Fibroblast of the aortic adventitia (primary cell): ENCODE results near the gene PRDM2. TPM values are rescaled to one million over a fixed set of nuclear protein-coding genes. Genes with fewer than 3 reads are reported as not detected.

ENCODE experiments used
- DNase-seq: peaks from one replicate; pipeline ENCODE4 v3.0.0-alpha.2; 2010; ENCODE audit warnings: low read depth
- H3K4me3 ChIP-seq: 2 replicates; pipeline ENCODE4 v1.5.1; 2011; ENCODE audit warnings: low read depth, mild to moderate bottlenecking, control low read depth, low read length, moderate library complexity
- total RNA-seq: library from RNA; depleted of rRNA; stranded (reverse); fragments of >200 nt; gene quantifications from 2 replicates; pipeline ENCODE4 v1.2.3, GENCODE V29; 2012; ENCODE audit warnings: low replicate concordance
- TF ChIP-seq, protein P1 (sequence below): IDR thresholded peaks from 2 replicates; pipeline ENCODE4 v1.5.1; 2011; ENCODE audit warnings: mild to moderate bottlenecking, low read length, control low read depth, inconsistent platforms; ENCODE audit not compliant: insufficient read depth

The PRDM2 gene
- total RNA-seq, 1 donor, result 16.0 TPM

- DNase-seq, result no peak
- TF ChIP-seq, protein P1, sequence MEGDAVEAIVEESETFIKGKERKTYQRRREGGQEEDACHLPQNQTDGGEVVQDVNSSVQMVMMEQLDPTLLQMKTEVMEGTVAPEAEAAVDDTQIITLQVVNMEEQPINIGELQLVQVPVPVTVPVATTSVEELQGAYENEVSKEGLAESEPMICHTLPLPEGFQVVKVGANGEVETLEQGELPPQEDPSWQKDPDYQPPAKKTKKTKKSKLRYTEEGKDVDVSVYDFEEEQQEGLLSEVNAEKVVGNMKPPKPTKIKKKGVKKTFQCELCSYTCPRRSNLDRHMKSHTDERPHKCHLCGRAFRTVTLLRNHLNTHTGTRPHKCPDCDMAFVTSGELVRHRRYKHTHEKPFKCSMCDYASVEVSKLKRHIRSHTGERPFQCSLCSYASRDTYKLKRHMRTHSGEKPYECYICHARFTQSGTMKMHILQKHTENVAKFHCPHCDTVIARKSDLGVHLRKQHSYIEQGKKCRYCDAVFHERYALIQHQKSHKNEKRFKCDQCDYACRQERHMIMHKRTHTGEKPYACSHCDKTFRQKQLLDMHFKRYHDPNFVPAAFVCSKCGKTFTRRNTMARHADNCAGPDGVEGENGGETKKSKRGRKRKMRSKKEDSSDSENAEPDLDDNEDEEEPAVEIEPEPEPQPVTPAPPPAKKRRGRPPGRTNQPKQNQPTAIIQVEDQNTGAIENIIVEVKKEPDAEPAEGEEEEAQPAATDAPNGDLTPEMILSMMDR, result no peak
- no peak overlapping the region for H3K4me3 ChIP-seq
Observed at GRCh38 chr1:13784971-13785370, 85.0 kb downstream of the PRDM2 start.

GRCh38 chr1:13786541-13786940 lies 86.6 kb downstream of the PRDM2 start:
- TF ChIP-seq, protein P1, result no peak

DNA sequence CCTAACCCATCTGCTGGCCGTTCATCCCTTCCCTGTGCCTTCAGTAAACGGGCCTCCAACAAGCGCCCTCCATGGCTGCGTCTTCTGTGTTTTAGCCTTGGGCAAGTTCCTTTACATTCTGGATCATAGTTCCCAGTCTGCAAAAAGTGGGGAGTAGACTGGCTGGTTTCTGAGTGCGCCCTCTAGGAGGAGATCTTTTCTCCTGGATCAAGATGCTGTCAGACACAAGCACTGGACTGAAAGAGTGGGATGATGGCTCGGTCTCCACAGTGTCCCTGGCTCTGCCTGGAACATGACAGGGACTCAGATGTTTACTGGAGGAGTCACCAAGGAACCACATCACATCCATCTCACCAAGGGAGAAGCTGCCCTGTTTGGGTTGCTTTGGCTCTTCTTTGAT lies 88.8 kb downstream of the PRDM2 start:
- no peak for DNase-seq
- TF ChIP-seq, protein P1, result no peak
- H3K4me3 ChIP-seq, result no peak overlapping the region

More at GRCh38 chr1:13786541-13786940, 86.6 kb downstream of the PRDM2 start:
- H3K4me3 ChIP-seq, result no peak overlapping the region
- DNase-seq, result no peak

- no peak overlapping the region for H3K4me3 ChIP-seq
- TF ChIP-seq, protein P1, result no peak
- DNase-seq, result no peak
Observed at GRCh38 chr1:13790290-13791030, 90.5 kb downstream of the PRDM2 start.

DNA sequence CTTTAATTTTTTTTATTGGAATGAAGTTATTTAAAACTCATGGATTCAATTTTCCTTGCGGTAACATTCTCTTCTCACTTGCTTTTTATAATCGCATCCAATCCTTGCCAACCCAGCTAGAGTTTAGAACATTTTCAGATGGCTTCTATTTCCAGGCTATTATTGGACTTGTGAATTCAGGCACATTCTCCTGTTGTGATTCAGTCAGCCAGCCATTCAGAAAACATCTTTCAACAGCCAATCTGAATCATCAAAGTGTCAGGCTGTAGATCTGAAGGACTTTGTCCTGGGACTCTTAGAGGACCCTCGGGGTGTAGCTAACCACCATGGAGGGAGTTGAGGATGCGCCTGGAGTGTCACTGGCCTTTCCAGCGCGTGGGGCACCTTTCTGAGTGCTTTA lies 92.4 kb downstream of the PRDM2 start:
- TF ChIP-seq, protein P1, result no peak
- peak; percentile 68 for DNase-seq
- H3K4me3 ChIP-seq, result no peak overlapping the region

GRCh38 chr1:13793088-13793730 lies 93.2 kb downstream of the PRDM2 start:
- no peak for DNase-seq
- H3K4me3 ChIP-seq, result no peak overlapping the region
- TF ChIP-seq, protein P1, result no peak
